HL-60 (cell line): ENCODE measurements around the gene LDLRAD3.

Experiments
- GABPA ChIP-seq: IDR thresholded peaks from 2 replicates; pipeline ENCODE4 v1.6.1; 2012; ENCODE audit warnings: low read depth
- POLR2AphosphoS5 ChIP-seq: IDR thresholded peaks from 2 replicates; pipeline ENCODE4 v1.6.1; 2012; ENCODE audit warnings: low read depth
- SPI1 ChIP-seq: IDR thresholded peaks from 2 replicates; pipeline ENCODE4 v1.6.1; 2012; ENCODE audit warnings: low read depth, mild to moderate bottlenecking, borderline replicate concordance
- TF ChIP-seq, protein P1 (sequence below): IDR thresholded peaks from one replicate; pipeline ENCODE4 v1.5.1; 2011; ENCODE audit warnings: low read length, control low read depth, inconsistent platforms; ENCODE audit not compliant: insufficient read depth
- TF ChIP-seq, protein P2 (sequence below): IDR thresholded peaks from 2 replicates; pipeline ENCODE4 v1.6.1; 2012; ENCODE audit warnings: low read depth; ENCODE audit not compliant: insufficient replicate concordance

DNA sequence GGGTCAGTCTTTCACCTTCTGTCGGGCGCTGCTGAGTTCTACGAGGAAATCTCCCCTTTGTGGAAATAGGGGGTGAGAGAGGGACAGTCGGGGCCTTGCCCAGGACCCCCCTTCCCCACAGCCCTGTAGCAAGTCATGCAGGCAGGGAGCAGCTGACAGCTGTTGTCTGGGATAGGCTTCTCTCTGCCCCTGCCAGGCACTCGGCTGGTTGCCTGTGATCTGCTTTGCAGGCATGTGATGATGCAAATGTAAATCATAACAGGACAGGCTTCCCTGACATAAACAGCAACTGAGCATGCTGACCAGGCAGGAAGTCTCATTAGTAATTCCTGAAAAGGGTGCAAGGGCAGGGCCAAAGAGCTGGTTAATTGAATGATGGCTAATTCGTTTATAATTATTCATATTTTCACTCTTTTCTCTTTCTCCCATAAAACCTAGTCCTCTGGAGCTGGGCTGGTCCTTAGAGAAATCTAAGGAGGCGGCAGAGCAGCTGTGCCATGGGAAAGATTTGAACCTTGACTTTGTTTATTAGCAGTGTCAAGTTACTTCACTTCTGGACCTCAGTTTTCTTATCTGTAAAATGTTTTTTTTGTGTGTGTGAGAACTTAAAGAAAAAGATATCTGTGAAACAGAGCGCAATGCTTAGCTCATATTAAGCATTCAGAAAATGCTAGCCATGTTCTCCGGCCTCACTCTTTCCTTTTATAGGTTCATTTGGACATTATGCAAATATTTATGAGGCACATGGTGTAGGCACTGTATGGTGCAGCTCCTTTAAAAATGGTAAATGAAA is 129.7 kb downstream of the LDLRAD3 start:
- TF ChIP-seq POLR2AphosphoS5 (no peak), GABPA (no peak), SPI1 (no peak)
- TF ChIP-seq, protein P1, sequence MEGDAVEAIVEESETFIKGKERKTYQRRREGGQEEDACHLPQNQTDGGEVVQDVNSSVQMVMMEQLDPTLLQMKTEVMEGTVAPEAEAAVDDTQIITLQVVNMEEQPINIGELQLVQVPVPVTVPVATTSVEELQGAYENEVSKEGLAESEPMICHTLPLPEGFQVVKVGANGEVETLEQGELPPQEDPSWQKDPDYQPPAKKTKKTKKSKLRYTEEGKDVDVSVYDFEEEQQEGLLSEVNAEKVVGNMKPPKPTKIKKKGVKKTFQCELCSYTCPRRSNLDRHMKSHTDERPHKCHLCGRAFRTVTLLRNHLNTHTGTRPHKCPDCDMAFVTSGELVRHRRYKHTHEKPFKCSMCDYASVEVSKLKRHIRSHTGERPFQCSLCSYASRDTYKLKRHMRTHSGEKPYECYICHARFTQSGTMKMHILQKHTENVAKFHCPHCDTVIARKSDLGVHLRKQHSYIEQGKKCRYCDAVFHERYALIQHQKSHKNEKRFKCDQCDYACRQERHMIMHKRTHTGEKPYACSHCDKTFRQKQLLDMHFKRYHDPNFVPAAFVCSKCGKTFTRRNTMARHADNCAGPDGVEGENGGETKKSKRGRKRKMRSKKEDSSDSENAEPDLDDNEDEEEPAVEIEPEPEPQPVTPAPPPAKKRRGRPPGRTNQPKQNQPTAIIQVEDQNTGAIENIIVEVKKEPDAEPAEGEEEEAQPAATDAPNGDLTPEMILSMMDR, result no peak
- TF ChIP-seq, protein P2, sequence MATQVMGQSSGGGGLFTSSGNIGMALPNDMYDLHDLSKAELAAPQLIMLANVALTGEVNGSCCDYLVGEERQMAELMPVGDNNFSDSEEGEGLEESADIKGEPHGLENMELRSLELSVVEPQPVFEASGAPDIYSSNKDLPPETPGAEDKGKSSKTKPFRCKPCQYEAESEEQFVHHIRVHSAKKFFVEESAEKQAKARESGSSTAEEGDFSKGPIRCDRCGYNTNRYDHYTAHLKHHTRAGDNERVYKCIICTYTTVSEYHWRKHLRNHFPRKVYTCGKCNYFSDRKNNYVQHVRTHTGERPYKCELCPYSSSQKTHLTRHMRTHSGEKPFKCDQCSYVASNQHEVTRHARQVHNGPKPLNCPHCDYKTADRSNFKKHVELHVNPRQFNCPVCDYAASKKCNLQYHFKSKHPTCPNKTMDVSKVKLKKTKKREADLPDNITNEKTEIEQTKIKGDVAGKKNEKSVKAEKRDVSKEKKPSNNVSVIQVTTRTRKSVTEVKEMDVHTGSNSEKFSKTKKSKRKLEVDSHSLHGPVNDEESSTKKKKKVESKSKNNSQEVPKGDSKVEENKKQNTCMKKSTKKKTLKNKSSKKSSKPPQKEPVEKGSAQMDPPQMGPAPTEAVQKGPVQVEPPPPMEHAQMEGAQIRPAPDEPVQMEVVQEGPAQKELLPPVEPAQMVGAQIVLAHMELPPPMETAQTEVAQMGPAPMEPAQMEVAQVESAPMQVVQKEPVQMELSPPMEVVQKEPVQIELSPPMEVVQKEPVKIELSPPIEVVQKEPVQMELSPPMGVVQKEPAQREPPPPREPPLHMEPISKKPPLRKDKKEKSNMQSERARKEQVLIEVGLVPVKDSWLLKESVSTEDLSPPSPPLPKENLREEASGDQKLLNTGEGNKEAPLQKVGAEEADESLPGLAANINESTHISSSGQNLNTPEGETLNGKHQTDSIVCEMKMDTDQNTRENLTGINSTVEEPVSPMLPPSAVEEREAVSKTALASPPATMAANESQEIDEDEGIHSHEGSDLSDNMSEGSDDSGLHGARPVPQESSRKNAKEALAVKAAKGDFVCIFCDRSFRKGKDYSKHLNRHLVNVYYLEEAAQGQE, result no peak
